Muscle layer of colon (tissue), 2 donors: ENCODE data around the gene LGALS8.
A peak's percentile ranks its signal among the peaks of the same experiment; 100 is the strongest.
"Not testable (repeated sequence)": the region's sequence is repeated elsewhere in the genome, so short reads cannot be mapped to it uniquely, and the experiment has no call there.

Experiments used
- H3K27ac ChIP-seq: one replicate; pipeline ENCODE4 v1.7.0; 2013; ENCODE audit warnings: low read depth, mild to moderate bottlenecking, low read length, moderate library complexity
- H3K27me3 ChIP-seq, 2 donors: one replicate each; pipeline ENCODE4 v1.7.0; 2013; ENCODE audit warnings: low read length in 2 of 2, mild to moderate bottlenecking in 2 of 2; ENCODE audit not compliant: insufficient read depth in 2 of 2, control insufficient read depth in 1 of 2
- H3K36me3 ChIP-seq: one replicate; pipeline ENCODE4 v1.7.0; 2013; ENCODE audit warnings: mild to moderate bottlenecking, low read length; ENCODE audit not compliant: insufficient read depth
- H3K4me1 ChIP-seq: one replicate; pipeline ENCODE4 v1.7.0; 2013; ENCODE audit warnings: mild to moderate bottlenecking, low read length; ENCODE audit not compliant: insufficient read depth
- H3K4me3 ChIP-seq, 2 donors: one replicate each; pipeline ENCODE4 v1.7.0; 2013; ENCODE audit warnings: low read length in 2 of 2, low read depth in 1 of 2, mild to moderate bottlenecking in 1 of 2, moderate library complexity in 1 of 2
- H3K9ac ChIP-seq: one replicate; pipeline ENCODE4 v1.7.0; 2013; ENCODE audit warnings: low read length
- H3K9me3 ChIP-seq: one replicate; pipeline ENCODE4 v1.7.0; 2013; ENCODE audit warnings: mild to moderate bottlenecking, low read length
- donor health status: abdominal sarcoma.
- donor health status: Adenocarcinoma of cecum.

LGALS8 gene

GRCh38 chr1:236523704-236524141 is at the start of gene LGALS8:
LGALS8 (plus strand) TSS chr1:236523982; CDS start chr1:236526071, 2,089 bp downstream.
- Histone ChIP-seq H3K4me3 (peak within 1 kb of the TSS; percentile 81 to 91), H3K9me3 (no peaks in the 10 kb centered on the region), H3K9ac (peak within 1 kb of the TSS; percentile 69), H3K4me1 (peaks cover 6% of the 10 kb centered on the region), H3K27ac (peak within 1 kb of the TSS; percentile 87), H3K27me3 (no peaks in the 10 kb centered on the region), H3K36me3 (peaks cover 15% of the 10 kb centered on the region)

- no peaks in the 10 kb centered on the region for H3K9me3 ChIP-seq
- no peaks in the 10 kb centered on the region for H3K27me3 ChIP-seq
- no peak overlapping the region for H3K4me3 ChIP-seq
- no peak overlapping the region for H3K27ac ChIP-seq
- H3K9ac ChIP-seq: no peak overlapping the region
- H3K36me3 ChIP-seq: no peaks in the 10 kb centered on the region
- H3K4me1 ChIP-seq: no peaks in the 10 kb centered on the region
These were observed 47.8 kb upstream of the LGALS8 start for GRCh38 chr1:236476019-236476418.

GRCh38 chr1:236480758-236481436 is 42.9 kb upstream of the LGALS8 start:
- H3K4me1 ChIP-seq: no peaks in the 10 kb centered on the region
- no peak overlapping the region for H3K27ac ChIP-seq
- no peaks in the 10 kb centered on the region for H3K36me3 ChIP-seq
- no peak overlapping the region for H3K4me3 ChIP-seq
- no peaks in the 10 kb centered on the region for H3K9me3 ChIP-seq
- no peaks in the 10 kb centered on the region for H3K27me3 ChIP-seq
- no peak overlapping the region for H3K9ac ChIP-seq

GRCh38 chr1:236484310-236484971 is 39.3 kb upstream of the LGALS8 start:
- H3K4me3 ChIP-seq: no peak overlapping the region
- no peaks in the 10 kb centered on the region for H3K4me1 ChIP-seq
- H3K9ac ChIP-seq: no peak overlapping the region
- H3K27me3 ChIP-seq: no peaks in the 10 kb centered on the region
- no peaks in the 10 kb centered on the region for H3K36me3 ChIP-seq
- no peak overlapping the region for H3K27ac ChIP-seq
- no peaks in the 10 kb centered on the region for H3K9me3 ChIP-seq

- no peaks in the 10 kb centered on the region for H3K36me3 ChIP-seq
- no peaks in the 10 kb centered on the region for H3K27me3 ChIP-seq
- H3K27ac ChIP-seq: no peak overlapping the region
- H3K4me3 ChIP-seq: no peak overlapping the region
- no peaks in the 10 kb centered on the region for H3K4me1 ChIP-seq
- no peak overlapping the region for H3K9ac ChIP-seq
- H3K9me3 ChIP-seq: no peaks in the 10 kb centered on the region
These were observed 37.3 kb upstream of the LGALS8 start for GRCh38 chr1:236486356-236487002.

DNA sequence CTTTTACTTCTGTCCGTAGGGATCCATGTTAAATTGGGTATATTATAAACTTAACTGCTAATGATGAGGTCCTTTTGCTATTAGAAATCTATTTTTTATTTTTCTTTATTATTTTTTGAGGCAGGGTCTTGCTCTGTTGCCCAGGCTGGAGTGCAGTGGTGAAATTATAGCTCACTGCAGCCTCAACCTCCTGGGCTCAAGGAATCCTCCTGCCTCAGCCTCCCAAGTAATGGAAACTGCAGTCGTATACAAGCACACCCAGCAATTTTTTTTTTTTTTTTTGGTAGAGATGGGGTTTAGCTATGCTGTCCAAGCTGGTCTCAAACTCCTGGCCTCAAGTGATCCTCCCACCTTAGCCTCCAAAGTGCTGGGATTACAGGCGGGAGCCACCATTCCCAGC is 34.6 kb upstream of the LGALS8 start:
- not testable (repeated sequence) for H3K36me3 ChIP-seq, H3K27ac ChIP-seq, H3K9ac ChIP-seq, H3K4me3 ChIP-seq, H3K9me3 ChIP-seq, H3K4me1 ChIP-seq, H3K27me3 ChIP-seq

- Histone ChIP-seq H3K27ac (no peak overlapping the region), H3K4me1 (no peaks in the 10 kb centered on the region), H3K9ac (no peak overlapping the region), H3K9me3 (no peaks in the 10 kb centered on the region), H3K4me3 (no peak overlapping the region), H3K36me3 (no peaks in the 10 kb centered on the region), H3K27me3 (no peaks in the 10 kb centered on the region)
These were observed 33.9 kb upstream of the LGALS8 start for GRCh38 chr1:236489710-236490377.

DNA sequence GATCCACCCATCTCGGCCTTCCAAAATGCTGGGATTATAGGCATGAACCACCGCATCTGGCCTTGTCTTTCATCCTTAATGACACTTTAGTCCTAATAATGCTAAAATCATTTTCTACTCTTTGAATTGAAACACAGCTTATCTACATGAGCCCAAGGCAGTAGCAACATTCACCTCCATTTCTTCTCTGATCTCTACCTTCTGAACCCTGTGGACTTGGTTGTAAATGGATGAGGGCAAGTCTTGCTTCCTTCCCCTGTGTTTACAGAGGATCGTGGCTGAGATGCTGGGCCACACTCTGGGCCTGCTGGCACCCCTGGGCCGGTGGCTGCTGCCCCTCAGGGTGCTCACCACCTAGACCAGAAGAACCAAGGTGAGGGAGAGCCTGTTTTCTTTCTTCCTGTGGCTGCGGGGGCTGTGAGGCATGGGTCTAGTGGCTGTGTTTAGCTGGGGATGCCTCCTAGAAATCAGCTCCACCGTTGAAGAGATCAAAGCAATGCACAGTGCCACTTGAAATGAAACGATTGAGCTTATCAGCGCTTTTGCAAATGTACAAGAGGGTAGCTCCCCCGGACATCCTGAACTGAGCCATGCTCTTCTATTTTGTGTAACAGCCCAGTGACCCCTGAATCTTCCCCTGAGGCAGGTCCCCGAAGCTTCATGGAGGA is 32.2 kb upstream of the LGALS8 start:
- no peaks in the 10 kb centered on the region for H3K36me3 ChIP-seq
- H3K4me3 ChIP-seq: no peak overlapping the region
- H3K4me1 ChIP-seq: no peaks in the 10 kb centered on the region
- H3K27me3 ChIP-seq: no peaks in the 10 kb centered on the region
- no peak overlapping the region for H3K9ac ChIP-seq
- no peaks in the 10 kb centered on the region for H3K9me3 ChIP-seq
- no peak overlapping the region for H3K27ac ChIP-seq

DNA sequence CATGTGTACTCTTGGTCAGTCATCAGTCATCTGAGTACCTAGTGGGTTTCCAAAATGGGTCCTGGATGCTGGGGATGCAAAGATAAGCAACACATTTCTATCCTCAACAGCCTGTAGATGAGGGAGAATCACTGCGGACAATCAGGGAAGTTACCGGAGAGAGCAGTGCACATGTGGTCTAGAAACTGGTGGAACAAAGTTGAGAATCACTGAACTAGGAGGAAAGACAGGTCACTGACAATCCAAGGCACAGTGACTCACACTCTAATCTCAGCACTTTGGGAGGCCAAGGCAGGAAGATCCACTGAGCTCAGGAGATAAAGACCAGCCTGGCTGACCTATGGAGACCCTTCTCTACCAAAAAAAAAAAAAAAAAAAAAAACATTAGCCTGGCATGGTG is 31.4 kb upstream of the LGALS8 start:
- no peaks in the 10 kb centered on the region for H3K27me3 ChIP-seq
- no peak overlapping the region for H3K27ac ChIP-seq
- H3K36me3 ChIP-seq: no peaks in the 10 kb centered on the region
- H3K4me1 ChIP-seq: no peaks in the 10 kb centered on the region
- no peak overlapping the region for H3K4me3 ChIP-seq
- no peaks in the 10 kb centered on the region for H3K9me3 ChIP-seq
- H3K9ac ChIP-seq: no peak overlapping the region

DNA sequence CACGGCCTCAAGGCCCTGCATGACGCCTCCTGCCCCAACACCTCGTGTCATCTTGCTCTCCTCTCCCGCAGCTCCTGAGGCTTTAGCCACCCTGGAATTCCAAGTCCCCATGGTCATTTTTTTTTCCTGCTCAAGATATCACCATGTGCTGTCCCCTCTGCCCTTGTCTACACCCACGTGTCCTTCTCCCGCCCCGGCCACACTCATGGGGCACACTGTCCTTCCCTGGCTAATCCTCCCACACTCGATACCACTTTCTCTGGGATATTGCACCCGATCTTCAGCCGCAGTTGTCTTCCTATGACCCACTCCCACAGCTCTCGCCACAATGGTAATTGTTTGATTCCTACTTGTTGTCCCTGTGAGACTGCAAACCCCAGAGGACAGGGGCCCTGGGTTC is 29.7 kb upstream of the LGALS8 start:
- H3K9me3 ChIP-seq: no peaks in the 10 kb centered on the region
- H3K4me1 ChIP-seq: no peaks in the 10 kb centered on the region
- no peak overlapping the region for H3K9ac ChIP-seq
- no peaks in the 10 kb centered on the region for H3K36me3 ChIP-seq
- no peak overlapping the region for H3K4me3 ChIP-seq
- H3K27ac ChIP-seq: no peak overlapping the region
- no peaks in the 10 kb centered on the region for H3K27me3 ChIP-seq
